NCI-H1436 treated with DMSO at 0.1 percent for 48 hours (cell line): ENCODE data around the gene MGMT.

ENCODE experiments used
- DNase-seq: peaks from one replicate; lab custom pipeline; 2025; lab: John Stamatoyannopoulos, UW

MGMT gene

GRCh38 chr10:129544205-129545202 lies 77.5 kb downstream of the MGMT start:
- DNase-seq: no peak

GRCh38 chr10:129545261-129545660 lies 78.2 kb downstream of the MGMT start:
- DNase-seq: no peak

DNA sequence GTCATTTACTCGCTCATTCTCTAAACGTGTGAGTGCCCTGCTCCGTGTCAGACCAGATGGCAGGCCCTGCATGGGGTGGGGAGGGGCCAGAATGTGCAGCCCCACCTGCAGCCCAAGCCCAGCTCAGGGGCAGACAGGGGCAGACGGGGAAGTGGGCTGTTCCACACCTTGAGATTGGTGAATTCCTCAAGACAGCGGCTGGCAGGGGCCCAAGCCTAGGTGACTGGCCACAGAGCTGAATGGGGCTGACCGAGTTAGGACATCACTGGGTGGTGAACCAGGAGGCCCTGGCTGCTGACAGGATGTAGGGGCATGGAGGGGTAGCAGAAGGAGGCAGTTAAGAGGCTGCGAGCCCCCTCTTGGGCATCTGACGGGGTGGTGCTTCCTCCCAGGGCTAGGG lies 79.1 kb downstream of the MGMT start:
- DNase-seq: no peak

DNA sequence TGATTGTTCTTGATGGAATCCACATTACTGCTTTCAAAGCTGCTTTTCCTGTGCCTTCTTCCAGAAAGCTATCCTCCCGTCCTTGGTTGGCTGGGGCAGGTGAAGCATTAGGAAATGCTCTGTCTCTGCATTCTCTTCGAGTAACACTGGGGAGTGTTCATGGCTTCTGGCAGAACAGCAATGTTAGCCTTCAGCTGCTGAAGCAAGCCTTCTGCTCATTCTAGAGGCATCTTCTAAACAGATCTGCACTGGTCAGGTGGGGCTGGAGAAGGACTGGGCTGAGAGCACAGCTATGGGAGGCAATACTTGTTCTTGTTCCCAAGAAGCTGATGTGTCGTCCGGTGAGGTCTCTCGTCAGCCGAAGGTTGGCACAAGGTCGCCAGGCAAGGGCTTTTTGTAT lies 80.6 kb downstream of the MGMT start:
- no peak for DNase-seq

- DNase-seq: no peak
Measured at GRCh38 chr10:129548600-129548999, 81.6 kb downstream of the MGMT start.

DNA sequence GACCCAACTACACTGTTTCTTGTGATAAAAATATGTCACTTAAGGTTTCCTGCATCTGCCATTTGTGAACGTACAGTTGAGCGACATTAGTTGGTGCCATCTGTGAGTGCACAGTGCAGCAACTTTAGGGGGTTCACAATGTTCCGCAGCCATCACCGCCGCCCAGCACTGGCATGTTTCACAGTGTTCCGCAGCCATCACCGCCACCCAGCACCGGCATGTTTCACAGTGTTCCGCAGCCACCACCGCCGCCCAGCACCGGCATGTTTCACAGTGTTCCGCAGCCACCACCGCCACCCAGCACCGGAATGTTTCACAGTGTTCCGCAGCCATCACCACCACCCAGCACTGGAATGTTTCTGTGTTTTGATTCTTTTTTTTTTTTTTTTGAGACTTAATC lies 83.0 kb downstream of the MGMT start:
- no peak for DNase-seq

GRCh38 chr10:129550658-129551057 lies 83.6 kb downstream of the MGMT start:
- DNase-seq: no peak

GRCh38 chr10:129552119-129552518 lies 85.1 kb downstream of the MGMT start:
- DNase-seq: no peak

GRCh38 chr10:129553928-129554327 lies 86.9 kb downstream of the MGMT start:
- no peak for DNase-seq

DNA sequence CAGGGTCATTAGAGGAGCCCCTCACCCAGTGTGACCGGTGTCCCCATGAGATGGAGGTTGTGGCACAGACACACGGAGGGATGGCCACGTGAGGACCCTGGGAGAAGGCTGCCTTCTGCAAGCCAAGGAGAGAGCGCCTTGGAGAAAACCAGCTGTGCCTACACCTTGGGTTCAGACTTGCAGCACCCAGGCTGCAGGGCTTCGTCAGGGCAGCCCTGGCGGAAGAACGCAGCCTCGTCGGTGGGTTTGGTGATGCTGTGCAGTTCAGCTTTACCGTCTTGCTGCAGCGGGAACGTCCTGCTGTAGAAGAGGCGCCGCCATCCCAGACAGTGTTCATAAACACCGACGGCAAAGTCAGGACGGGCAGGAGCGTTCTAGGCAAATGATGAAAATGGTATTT lies 89.3 kb downstream of the MGMT start:
- no peak for DNase-seq

- DNase-seq: no peak
Measured at GRCh38 chr10:129560361-129560760, 93.3 kb downstream of the MGMT start.

DNA sequence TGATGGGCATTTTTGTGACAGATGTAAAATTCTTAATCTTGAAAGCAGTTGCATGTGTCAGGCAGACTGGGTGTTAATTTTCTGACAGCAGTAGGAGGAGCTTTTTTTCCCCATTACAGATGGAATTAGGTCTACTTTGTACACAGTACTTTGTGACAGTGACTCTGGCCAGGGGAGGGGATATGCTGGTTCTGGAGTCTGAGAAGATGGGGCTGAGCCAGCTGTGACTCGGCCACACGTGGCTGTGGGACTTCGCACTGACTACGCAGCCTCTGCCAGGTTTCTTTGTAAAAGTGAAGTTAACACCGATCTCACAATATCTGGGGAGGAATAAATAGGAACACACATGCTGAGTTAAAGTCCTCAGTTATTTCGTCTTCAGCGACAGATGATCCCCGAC lies 95.4 kb downstream of the MGMT start:
- no peak for DNase-seq

DNA sequence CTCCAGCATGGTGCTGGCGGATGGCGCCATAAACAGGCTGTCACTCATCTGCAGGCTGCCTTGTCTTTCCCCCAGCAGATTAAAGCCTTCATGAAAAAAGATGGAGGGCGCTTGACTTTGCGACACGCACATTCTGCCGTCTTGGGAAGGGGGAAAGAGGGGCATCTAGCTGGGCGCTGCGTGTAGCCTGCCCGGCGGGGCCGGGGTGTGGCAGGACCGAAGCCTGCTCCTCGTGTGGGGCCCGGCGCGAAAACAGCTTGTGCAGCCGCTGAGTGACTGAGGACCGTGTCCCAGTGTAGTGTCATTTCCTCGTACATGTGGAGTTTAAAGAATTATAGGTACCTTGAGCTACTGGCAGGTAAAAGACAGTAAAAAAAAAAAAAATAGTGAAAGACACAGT lies 97.9 kb downstream of the MGMT start:
- no peak for DNase-seq

- no peak for DNase-seq
Measured at GRCh38 chr10:129568583-129569344, 101.7 kb downstream of the MGMT start.

DNA sequence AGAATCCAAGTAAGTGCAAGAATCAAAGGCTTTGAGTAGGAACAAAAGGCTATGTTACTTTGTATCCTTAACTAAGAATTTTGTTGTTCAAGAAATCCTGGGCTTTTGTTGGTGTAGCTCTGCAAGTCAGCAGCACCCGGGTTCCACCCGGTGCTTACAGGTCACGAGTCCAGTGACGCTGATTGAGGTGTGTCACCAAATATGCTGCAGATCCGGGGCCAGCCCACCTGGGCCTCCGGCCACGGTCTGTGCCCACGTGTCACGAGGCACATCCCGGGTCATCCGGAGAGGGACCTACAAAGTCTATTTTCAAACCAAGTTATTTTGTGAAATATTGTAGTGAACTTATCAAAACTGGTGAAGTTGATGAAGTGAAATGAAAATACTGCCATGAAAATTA lies 103.1 kb downstream of the MGMT start:
- no peak for DNase-seq

DNA sequence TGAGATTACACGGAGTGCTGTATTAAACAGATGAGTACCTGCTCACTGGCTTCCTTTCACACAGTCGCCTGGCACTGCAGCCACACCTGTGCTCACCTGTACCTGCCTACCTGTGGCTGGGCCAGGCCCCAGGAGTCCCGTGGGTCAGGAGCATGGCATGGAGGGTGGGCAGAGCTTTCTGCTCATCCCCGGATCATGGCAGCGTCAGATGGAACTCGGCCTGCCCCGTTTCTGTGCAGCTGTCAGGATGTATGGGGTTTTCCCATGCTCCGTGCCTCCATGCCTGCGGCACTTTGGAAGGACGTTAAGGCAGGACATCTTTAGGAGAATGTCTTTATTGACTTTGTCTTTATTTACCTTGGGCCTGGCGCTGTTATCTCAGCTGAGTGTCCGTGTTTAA lies 112.2 kb downstream of the MGMT start:
- no peak for DNase-seq

GRCh38 chr10:129580010-129580409 lies 113.0 kb downstream of the MGMT start:
- DNase-seq: no peak

DNA sequence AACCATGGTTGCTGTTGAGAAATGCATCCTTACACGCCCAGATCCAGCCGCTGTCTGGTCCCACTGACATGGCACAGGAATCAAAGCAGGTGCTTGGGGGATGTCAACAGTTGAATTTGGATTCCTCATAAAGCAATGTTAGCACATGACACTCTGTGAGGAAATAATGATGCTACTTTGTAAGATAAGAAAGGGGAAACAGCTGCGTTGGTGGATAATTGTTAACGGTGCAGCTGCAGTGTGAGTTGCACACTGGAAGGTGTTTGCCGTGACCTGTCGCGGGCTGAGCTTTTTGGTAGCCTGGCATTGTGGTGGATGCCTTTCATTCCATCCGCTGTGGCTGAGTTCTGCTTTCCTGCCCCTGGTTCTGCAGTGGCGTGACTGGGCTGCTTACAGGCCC lies 113.9 kb downstream of the MGMT start:
- DNase-seq: no peak

DNA sequence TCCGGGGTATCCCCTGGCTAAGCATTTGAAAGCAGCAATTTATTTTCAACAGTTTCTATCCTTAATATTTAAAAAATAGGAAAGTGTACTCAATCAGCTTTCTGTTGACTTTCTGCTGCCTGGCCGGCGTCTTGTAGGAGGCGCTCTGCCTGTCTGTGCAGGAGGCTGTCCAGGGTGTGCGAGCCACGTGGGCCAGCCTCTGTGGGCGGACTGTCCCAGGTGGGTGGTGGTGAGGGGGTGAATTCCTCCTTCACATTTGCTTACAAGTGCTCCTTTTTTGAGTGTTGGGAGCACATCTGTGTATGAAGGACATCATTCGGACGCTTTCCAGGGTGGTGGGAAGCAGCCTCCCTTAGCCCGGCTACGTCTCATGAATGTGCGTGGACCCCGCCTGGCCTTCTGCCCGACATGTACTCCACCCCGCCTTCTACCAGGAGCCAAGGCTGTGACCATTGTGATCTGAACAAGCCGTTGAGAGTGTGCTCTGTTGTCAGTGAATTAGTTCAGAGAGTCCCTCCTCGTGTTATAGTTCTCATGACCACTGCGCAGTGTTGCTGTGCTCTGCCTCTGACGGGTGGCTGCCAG lies 114.9 kb downstream of the MGMT start:
- no peak for DNase-seq

DNA sequence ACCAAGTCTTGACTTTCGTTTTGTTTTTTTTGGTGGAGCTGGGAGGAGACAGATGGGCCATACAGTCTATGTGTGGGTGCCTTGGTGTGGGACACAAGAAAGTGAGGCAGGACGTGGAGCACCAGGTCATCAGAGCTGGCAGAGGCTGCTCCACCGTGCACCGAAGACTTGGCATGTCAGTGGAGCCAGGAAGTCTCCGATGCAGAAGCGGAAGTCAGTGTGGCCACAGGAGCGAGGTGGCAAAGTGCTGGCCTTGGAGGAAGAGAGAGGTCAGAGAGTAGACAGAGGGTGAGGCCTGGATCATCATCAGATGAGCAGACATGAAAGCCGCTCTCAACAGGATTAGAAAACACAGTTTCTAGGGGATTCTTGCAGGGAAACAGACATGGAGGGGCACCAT lies 116.8 kb downstream of the MGMT start:
- no peak for DNase-seq

GRCh38 chr10:129586898-129587443 lies 119.9 kb downstream of the MGMT start:
- no peak for DNase-seq

DNA sequence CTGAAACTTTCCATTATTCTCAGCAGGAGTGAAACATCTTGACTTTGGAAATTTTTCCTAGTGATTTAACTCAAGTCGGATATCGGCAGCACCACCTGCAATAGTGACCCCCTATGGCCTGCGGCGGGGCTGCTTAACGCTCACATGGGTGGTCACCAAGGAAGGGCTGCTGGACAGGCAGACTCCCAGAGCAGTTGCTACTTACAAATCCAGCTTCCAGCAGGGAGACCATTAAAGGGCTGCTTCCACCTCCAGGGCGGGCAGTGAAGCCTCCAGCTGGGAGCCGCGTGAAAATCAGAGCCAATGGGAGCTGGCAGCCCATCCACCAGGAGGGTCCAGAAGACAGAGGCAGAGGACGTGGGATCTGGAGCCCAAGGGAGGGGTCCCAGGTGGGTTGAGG lies 122.5 kb downstream of the MGMT start:
- DNase-seq: no peak

DNA sequence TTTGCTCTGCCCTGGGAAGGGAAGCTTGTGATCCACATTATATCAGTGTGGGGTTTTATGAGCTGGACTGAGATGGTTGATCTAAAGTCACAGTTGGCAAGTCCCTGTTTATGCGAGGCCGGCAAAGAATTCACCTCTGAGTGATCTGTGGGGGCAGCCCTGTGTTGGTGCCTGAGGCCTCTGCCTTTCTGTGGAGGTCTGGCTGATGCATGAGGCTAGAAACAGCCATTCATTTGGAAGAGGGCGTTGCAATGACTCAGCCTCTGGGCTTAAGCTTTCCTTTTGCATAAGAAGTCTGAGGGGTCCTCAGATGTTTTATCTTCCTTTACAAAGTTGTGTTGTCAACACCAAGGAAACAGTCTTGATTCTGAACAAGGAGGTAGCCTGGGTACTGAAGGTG lies 126.9 kb downstream of the MGMT start:
- DNase-seq: no peak
